Progenitor cell of endocrine pancreas (in vitro differentiated cells): Measurements from ENCODE around the gene GART. TPM values are rescaled to one million over a fixed set of nuclear protein-coding genes. Genes with fewer than 3 reads are reported as not detected.

ENCODE experiments used
- DNase-seq: peaks from one replicate; pipeline ENCODE4 v3.0.0; 2021; ENCODE audit warnings: low spot score; ENCODE audit not compliant: unreplicated experiment
- H3K27ac Mint-ChIP-seq: 2 replicates; pipeline ENCODE4 v1.8.0; 2021; ENCODE audit warnings: mild to moderate bottlenecking, moderate library complexity, mixed read lengths
- H3K27me3 Mint-ChIP-seq: 2 replicates; pipeline ENCODE4 v1.8.0; 2021; ENCODE audit warnings: mixed read lengths
- H3K36me3 Mint-ChIP-seq: 2 replicates; pipeline ENCODE4 v1.8.0; 2022; ENCODE audit warnings: mixed read lengths; ENCODE audit not compliant: insufficient read depth
- H3K4me1 Mint-ChIP-seq: 2 replicates; pipeline ENCODE4 v1.8.0; 2021; ENCODE audit warnings: low read depth, mixed read lengths
- H3K4me3 Mint-ChIP-seq: 2 replicates; pipeline ENCODE4 v1.8.0; 2021; ENCODE audit warnings: low read depth, mild to moderate bottlenecking, moderate library complexity, mixed read lengths
- H3K9me3 Mint-ChIP-seq: 2 replicates; pipeline ENCODE4 v1.8.0; 2021; ENCODE audit warnings: low read depth, mixed read lengths
- total RNA-seq: library from RNA; stranded (reverse); gene quantifications from 2 replicates; pipeline ENCODE4 v1.2.1, GENCODE V29; 2021
- TF ChIP-seq, protein P1 (sequence below): fragments of 200-600 bp; sonication (generic); IDR thresholded peaks from one replicate; pipeline ENCODE4 v1.5.0; 2021; ENCODE audit warnings: antibody characterized with exemption, mild to moderate bottlenecking; ENCODE audit not compliant: unreplicated experiment

Gene GART
- total RNA-seq, 1 donor from 2014 or later, result 100 TPM

DNA sequence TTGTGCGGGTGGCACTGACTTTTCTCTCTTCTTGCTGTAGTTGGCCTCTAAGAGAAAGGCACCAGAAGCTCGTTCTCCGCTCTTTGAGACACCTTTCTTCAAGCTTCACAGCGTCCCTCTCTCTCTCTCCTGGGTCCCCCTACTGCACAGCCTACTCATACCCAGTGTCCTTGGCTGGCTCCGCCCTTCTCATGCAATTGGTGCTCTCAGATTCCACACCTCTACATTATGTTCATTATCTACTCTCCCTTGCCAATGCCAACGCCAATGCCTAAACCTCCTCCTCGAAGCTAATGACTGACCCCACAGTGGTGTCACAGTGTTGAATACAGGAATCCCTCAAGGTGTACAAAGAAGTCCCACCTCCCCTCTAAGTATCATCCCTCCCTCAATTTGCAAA lies 45.6 kb downstream of the GART start:
- no peak for DNase-seq
- Mint-ChIP-seq H3K4me3 (no peak overlapping the region), H3K9me3 (no peaks in the 10 kb centered on the region), H3K4me1 (peaks cover 4% of the 10 kb centered on the region), H3K27me3 (peaks cover 5% of the 10 kb centered on the region), H3K36me3 (no peaks in the 10 kb centered on the region), H3K27ac (no peak overlapping the region)
- TF ChIP-seq, protein P1, sequence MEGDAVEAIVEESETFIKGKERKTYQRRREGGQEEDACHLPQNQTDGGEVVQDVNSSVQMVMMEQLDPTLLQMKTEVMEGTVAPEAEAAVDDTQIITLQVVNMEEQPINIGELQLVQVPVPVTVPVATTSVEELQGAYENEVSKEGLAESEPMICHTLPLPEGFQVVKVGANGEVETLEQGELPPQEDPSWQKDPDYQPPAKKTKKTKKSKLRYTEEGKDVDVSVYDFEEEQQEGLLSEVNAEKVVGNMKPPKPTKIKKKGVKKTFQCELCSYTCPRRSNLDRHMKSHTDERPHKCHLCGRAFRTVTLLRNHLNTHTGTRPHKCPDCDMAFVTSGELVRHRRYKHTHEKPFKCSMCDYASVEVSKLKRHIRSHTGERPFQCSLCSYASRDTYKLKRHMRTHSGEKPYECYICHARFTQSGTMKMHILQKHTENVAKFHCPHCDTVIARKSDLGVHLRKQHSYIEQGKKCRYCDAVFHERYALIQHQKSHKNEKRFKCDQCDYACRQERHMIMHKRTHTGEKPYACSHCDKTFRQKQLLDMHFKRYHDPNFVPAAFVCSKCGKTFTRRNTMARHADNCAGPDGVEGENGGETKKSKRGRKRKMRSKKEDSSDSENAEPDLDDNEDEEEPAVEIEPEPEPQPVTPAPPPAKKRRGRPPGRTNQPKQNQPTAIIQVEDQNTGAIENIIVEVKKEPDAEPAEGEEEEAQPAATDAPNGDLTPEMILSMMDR, result no peak

- H3K27me3 Mint-ChIP-seq, result peaks cover 5% of the 10 kb centered on the region
- no peak for DNase-seq
- H3K9me3 Mint-ChIP-seq, result no peaks in the 10 kb centered on the region
- no peak overlapping the region for H3K4me3 Mint-ChIP-seq
- peaks cover 5% of the 10 kb centered on the region for H3K4me1 Mint-ChIP-seq
- TF ChIP-seq, protein P1, result no peak
- H3K27ac Mint-ChIP-seq, result no peak overlapping the region
- no peaks in the 10 kb centered on the region for H3K36me3 Mint-ChIP-seq
Measured at GRCh38 chr21:33495743-33496142, 46.2 kb downstream of the GART start.

DNA sequence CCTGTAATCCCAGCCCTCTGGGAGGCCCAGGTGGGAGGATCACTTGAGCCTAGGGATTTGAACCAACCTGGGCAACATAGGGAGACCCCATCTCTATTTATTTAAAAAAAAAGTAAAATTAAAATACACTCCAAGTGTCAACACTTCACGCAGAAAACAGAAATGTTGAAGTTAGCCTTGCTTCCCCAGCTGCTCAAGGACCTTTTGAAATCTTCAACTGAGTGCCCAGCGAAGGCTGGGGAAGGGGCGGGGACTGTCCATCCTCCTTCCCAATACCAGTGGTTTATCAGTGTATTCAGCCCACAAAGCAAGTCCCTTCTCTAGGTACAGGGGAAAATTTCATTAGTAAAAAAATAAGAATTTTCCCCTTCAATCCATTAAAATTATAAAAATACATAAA lies 48.2 kb downstream of the GART start:
- peaks cover 5% of the 10 kb centered on the region for H3K27me3 Mint-ChIP-seq
- TF ChIP-seq, protein P1, result no peak
- H3K36me3 Mint-ChIP-seq, result no peaks in the 10 kb centered on the region
- H3K9me3 Mint-ChIP-seq, result no peaks in the 10 kb centered on the region
- peaks cover 6% of the 10 kb centered on the region for H3K4me1 Mint-ChIP-seq
- H3K27ac Mint-ChIP-seq, result no peak overlapping the region
- H3K4me3 Mint-ChIP-seq, result no peak overlapping the region
- no peak for DNase-seq

DNA sequence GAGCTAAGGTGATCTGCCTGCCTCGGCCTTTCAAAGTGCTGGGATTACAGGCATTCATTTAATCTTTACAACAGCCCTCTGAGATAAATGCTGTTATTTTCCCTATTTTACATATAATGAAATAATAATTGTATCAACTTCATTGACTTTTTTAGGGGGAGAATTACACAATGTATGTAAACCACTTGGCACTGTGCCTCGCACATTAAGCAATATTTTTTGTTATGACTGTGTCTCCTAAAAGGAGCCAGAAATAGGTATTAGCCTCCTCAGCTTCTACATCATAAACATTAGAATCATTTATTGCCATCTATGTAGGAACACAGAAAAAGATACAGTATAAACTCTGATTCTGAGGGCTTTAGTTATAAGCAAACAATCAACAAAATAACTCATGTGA lies 49.3 kb downstream of the GART start:
- Mint-ChIP-seq H3K27me3 (peaks cover 5% of the 10 kb centered on the region), H3K27ac (no peak overlapping the region), H3K36me3 (peaks cover 4% of the 10 kb centered on the region), H3K9me3 (no peaks in the 10 kb centered on the region), H3K4me3 (peak overlapping the region; percentile 49), H3K4me1 (peaks cover 6% of the 10 kb centered on the region)
- DNase-seq, result no peak
- TF ChIP-seq, protein P1, result no peak

DNA sequence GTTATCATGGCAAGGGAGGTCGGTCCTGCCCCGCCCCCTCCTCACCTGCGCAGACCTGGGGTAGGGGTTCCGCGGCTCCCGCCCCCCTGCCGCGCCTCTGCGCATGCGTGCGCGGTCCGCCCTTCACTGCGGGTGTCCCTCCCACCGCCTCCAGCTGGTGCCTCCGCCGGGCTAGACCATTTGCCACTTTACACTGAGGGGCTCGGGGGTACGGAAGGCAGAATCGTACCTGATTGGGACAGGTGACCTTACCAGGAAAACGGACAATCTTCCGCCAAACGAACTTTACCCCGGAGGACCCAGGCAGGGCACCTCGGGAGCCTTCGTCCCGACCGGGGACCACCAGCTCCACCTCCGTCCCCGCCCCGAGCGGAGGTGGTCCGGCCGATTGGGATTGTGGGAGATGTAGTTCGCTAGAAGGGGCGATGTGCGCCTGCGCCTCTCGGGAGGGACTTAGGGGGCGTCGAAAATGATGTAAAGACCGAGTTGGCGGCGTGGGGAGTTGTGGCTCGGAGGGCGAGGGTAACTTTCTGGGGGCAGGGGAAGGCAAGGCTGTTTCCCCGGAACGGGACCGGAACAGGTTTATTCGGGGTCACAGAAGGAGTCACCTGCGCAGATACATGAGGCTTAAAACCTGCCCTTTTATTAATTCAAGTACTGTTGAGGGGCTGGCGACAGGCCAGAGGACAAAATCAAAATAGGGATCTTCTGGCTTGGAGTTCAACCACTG lies 50.4 kb downstream of the GART start, which contains the start of gene DNAJC28:
DNAJC28 (minus strand) TSS at position 344 of the 730 bp plus-strand sequence. CDS start 2,323 bp downstream, outside the sequence.
- TF ChIP-seq, protein P1, result no peak
- Mint-ChIP-seq H3K36me3 (peaks cover 4% of the 10 kb centered on the region), H3K4me1 (peaks cover 6% of the 10 kb centered on the region), H3K4me3 (peak within 1 kb of the TSS; percentile 91), H3K27ac (peak within 1 kb of the TSS; percentile 90), H3K9me3 (no peaks in the 10 kb centered on the region), H3K27me3 (peaks cover 4% of the 10 kb centered on the region)
- peak; percentile 91 for DNase-seq
